Measurements from ENCODE around the gene CDC16.
"Not testable (repeated sequence)": the region's sequence is repeated elsewhere in the genome, so short reads cannot be mapped to it uniquely, and the experiment has no call there.

The CDC16 gene

DNA sequence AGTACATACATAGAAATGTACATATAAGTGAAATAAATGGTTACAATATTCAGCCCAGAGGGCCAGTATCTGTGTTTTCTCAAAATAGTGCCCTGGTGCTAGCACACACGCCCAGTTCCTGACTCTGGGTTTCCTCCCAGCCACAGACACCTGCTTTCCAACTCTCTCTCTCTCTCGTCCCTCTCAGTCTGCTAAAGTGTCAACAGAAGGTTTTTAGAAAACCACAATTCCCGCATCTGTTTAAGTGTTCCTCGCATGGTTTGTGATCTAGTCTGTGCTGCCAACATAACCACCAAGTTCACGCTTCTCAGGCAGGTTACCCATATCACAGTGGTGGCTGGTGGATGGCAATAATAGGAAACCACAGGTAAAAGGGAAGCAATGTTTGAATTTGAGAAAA is 28.9 kb downstream of the CDC16 start:
- DNase-seq (ENCODE audit: low spot score): no peak

DNA sequence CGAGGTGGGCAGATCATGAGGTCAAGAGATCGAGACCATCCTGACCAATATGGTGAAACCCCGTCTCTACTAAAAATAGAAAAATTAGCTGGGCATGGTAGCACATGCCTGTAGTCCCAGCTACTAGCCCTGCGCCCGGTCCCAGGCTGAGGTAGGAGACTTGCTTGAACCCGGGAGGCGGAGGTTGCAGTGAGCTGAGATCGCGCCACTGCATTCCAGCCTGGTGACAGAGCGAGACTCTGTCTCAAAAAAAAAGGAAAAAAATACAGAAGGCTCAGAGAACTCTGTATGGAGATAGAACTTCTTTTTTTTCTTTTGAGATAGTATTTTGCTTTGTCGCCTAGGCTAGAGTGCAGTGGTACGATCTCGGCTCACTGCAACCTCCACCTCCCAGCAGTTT is 29.6 kb downstream of the CDC16 start:
- not testable (repeated sequence) for DNase-seq (ENCODE audit: low spot score)

DNA sequence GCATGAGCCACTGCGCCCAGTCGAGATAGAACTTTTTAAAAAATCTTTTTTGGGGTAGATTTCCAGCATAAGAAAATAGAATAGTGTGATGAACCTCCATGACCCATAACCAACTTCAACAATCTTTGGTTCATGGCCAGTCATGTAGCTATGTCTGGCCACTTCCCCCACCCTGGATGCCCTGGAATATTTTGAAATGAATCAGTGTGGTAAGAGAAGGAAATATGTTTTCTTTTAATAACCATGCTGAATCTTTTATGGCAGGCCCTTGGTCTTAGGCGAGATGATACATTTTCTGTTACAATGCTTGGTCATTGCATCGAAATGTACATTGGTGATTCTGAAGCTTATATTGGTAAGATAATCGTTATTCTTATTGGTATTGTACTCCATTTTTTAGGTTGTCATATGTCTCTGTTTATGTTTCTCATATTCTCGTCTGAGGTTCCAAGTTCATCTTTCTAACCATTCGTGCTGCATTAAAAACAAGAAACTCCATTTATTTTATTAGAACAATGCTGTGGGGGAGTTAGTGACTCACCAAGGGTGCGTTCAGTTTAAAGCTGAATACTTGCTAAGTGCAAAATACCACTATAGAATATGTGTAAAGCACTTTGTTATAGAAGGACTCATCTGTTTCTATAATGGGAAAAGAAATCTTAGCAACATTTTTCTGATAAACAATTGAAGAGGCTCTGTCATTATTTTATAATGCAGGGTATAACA is 30.4 kb downstream of the CDC16 start:
- DNase-seq (ENCODE audit: low spot score): no peak

DNA sequence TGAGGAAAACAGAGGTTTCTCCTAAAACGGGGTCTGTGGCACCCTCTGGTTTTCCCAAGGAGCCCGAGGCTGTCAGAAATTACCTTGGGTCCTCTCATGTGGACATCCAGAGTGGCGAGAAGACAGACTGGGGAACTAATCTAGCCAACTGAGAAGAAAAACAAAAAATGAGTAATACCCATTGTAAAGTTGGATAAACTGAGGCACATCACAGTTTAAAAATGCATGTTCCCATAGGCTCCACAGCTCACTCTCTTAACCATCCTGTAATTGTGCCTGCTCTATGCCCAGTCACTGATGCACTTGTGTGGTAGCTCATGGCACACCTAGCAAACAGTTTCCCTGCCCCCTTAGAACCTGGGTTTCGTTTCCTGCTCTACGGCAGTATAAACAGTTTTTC is 31.5 kb downstream of the CDC16 start:
- no peak for DNase-seq (ENCODE audit: low spot score)

DNA sequence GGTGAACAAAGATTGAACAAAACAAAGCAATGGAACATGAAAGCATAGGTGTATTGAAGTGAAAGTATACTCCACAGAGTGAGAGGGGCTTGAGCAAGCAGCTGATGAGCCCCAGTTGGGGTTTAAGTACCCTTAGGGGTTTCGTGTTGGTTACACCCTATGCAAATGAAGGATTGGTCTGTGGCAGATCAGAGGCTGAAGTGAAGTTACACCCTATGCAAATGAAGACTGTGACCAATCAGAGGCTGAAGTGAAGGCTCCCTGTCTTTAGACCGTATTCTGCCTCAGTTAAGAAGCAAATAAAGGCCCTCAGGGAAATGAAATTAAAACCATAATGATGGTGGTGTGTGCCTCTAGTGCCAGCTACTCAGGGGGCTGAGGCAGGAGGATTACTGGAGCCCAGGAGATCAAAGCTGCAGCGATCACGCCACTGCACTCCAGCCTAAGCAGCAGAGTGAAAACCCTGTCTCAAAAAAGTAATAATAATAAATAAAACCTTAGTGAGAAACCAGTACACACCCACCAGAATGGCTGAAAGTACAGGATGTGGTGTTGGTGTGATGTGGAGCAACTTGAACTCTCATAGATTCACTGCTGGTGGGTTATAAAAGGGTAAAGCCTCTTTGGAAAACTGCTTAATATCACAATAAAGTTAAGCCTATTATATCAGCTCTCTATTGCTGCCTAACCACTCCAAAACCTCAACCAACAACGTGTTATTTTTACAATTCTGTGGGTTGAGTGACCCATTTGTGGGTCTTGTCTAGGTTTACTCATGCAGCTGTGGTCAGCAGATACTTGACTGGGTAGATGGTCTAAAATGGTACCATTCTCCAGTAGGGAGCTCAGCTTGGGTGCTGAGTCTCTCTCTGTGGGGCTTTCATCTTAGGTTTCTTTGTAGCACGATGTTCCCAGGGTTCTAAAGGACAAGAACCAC is 33.9 kb downstream of the CDC16 start:
- DNase-seq (ENCODE audit: low spot score): no peak

DNA sequence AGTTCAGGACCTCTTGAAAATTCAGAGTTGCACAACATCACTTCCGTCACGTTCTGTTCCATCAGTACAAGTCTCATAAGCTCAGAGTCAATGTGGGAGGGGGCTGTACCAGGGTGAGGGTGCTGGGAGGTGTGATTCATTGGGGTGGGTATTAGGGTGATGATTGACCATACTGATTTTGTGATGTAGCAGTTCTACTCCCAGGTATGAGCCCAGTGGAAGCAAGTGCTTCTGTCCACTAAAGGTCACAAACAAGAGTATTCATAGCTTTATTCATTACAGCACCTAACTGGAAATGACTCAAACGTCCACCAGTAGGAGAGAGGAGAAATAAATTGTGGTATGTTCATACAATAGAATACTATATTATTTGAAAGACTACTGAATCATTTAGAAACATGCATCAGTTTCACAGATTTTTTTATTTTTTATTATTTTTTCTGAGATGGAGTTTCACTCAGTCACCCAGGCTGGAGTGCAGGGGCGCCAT is 34.6 kb downstream of the CDC16 start:
- DNase-seq (ENCODE audit: low spot score): no peak

DNA sequence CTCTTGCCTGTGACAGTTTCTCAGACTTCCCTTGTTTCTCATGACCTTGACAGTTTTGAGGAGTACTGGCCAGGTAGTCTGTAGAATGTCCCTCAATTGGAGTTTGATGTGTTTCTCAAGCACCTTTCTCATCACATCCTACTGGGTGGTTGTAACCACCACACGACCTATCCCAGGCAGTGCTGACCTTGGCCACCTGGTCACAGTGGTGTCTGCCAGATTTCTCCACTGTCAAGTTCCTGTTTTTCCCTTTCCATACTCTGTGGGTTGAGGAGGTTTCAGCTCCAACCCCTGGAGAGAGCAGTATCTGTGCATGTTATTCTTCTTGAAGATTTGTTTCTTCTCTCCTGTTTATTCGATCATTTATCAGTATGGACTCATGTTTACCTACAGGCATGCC is 38.3 kb downstream of the CDC16 start:
- DNase-seq (ENCODE audit: low spot score): no peak

DNA sequence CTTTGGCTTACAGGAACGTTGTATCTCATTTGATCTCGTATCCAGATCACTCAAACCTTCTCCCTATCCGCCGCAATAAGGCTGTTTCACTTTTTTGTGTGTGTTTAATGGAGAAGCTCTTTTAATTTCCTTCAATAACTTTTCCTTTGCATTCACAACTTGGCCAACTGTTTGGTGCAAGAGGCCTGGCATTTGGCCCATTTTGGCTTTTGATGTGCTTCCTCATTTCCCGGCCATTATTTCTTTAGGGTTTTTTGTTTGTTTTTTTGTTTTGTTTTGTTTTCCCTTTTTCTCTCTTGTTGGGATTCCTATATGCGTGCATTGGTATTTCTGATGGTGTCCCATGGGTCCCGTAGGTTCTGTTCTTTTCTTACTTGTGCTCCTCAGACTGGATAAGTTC is 40.6 kb downstream of the CDC16 start:
- peak; percentile 25 for DNase-seq (ENCODE audit: low spot score)

DNA sequence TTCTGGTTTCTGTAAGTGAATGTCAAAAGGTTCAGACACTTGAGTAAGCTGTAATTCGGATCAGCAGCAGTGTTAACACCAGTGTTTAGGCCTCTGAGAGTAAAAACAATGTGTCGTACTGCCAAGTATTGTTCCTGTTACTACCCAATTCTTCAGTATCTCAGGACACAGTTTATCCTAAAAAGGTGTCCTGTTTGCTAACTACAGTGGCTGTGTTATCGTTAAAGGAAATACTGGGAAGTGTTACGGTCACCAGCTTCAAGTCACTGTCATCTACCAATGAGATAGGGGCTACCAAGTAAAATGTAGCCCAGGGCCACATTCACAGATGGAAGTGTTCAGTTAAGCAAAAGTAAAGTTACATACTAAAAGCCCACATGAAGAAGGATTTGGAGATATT is 44.4 kb downstream of the CDC16 start:
- DNase-seq (ENCODE audit: low spot score): no peak

DNA sequence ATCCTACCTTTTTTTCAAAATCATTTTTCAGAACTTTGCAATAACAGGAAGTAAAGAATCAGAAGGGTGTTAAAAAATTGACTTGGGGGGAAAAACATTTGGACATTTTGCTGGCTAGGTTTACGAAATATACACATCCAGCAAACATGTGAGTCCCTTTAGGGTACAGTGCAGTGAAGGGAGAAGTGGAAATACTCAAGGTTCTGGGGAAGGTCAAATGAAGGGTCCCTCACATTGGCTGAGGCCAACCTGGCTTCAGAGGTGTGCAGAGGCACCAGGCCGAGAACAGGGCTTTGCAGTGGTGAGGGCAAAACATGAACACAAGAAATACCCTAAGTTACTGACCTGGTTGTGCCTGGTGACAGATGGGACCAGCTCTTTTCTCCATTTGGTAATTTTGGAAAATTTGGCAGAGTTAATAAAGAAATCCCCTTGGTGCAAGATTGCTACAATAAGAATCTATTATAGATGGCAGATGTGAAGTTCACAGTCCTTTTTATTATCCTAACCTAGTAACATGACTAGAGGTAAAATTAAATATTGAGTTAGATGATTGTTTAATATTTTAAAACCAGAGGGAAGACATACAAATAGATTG is 45.2 kb downstream of the CDC16 start:
- no peak for DNase-seq (ENCODE audit: low spot score)

DNA sequence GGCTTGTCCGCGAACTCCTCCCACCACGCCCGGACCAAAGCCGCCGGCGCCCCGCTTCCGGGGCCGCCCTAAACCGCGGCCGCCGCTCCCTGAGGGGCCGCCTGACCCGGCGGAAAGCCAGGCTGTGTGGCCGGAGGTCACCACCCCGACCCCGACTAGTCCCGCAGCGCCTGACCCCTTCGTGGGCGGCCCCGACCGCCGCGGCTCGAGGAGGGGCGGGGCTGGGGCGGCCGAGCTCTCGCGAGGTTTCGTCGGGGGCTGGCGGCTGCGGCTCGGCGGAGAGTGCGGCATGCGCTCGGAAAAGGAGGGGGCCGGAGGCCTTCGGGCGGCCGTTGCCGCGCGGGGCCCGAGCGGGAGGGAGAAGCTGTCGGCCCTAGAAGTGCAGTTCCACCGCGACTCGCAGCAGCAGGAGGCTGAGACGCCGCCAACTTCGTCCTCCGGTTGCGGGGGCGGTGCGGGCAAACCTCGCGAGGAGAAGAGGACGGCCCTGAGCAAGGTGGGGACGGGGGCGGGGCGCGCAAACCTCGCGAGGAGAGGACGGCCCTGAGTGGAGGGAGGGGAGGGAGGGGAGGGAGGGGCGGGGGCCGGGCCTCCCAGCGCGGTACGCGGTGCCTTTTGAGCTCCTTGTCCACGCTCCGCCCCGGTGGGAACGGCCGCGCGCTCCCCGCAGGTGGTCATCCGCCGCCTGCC is 46.8 kb downstream of the CDC16 start, which contains the start of gene UPF3A:
Gene UPF3A, plus strand, starts transcription at position 251 of the 690 bp plus-strand sequence. Its CDS starts 39 bp downstream, at position 290.
- DNase-seq (ENCODE audit: low spot score): peak; percentile 84

DNA sequence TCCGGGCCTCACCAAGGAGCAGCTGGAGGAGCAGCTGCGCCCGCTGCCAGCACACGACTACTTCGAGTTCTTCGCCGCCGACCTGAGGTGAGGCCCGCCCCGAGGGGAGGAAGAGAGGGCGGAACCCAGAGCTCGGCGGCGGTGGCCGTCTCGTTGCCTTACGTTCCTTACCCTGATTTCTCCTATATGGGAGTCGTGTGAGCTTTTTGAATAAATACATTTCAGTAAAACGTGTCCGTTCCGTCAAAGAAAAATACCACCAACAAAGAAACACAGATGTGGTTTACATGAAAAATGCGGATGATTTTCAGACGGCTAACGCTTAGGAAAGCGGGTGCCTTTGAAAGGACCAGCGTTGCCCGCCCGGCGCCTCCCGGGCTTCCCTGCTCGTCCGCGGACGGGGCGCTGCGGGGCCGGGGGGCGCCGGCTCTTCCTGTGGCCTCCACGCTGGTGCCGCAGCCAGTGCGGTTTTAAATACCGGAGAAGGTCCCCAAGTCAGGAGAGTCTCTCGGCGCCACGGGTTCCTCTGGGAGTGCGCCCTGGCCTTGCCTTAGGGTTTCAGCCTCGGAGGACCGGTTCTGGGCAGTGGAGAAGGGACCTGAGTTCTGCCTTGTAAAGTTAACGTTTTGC is 47.5 kb downstream of the CDC16 start:
- DNase-seq (ENCODE audit: low spot score): peak; percentile 66

DNA sequence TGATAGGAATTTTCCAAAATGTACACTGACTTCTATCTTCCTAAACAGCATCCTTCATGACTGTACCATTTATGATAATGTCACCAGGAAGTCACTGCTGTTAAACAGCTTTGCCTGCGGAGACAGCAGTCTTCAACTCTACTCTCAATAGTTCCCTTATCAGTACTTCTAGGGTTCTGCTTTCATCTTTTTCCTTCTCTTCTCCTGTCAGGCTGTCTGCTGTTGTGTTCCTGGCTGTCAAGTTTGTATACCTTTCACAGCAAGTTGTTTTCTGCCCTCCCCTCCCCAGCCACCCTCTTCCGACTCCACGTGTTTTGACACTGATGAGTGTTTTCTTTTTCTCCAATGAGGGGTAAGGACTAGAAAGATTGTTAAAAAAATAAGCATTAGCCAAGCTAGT is 48.9 kb downstream of the CDC16 start:
- DNase-seq (ENCODE audit: low spot score): no peak

DNA sequence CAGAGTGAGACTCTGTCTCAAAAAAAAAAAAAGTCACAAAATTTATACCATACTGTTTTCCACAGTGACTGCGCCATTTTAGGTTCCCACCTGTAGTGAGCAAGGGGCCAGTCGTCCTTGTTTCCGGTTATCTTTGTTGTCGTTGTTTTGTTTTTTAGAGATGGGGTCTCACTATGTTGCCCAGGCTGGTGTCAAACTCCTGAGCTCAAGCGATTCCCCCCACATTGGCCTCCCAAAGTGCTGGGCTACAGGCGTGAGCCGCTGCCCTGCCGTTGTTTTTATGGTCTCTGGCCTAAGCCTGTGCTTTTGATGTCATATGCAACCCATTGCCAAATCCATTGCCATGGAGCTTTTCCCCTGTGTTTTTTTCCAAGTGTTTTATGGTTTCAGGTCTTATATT is 50.0 kb downstream of the CDC16 start:
- no peak for DNase-seq (ENCODE audit: low spot score)

DNA sequence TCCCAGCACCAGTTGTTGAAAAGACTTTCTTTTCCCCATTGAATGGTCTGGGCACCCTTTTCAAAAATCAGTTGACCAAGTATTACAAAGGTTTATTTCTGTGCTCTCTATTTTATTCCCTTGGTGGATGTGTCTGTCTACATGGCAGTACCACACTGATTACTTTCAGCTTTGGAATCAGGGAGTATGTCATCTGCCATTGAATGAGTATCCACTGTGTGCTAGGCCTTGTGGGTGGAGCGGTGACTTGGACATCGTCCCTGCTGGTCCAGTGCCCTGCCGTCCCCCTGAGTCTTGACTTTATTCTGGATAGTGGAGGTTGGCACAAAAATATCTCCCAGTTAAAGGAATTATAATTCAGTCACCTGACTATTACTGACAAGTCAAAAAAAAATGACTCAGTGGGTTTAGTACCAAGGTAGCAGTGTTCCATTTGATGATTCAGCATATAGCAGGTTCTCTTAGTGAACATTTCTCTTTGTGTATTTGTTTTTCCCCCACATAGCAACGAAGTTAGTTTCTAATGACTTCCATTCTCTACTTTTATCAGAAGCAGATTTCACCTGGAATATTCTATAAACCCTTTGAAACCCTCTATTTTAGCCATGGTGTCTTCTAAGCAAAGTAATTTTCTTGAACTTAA is 50.6 kb downstream of the CDC16 start:
- peak; percentile 40 for DNase-seq (ENCODE audit: low spot score)

DNA sequence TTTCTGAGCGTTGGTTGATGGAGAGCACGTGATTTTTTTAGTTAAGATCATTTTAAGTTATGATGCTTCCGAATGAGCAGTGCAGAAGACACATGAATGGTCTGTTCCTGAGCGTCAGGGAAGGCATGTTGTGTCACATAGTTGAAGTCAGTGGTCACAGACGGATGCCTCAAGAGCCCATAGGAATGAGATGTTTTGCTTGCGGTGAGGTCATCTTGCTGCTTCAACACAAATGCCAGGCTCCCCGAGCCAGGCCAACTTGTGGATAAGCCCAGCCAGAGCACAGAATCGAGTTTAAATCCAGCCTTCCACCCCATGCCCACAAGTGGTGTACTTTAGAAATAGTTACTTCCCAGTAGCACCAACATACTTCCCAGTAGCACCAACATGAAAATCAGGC is 52.1 kb downstream of the CDC16 start:
- no peak for DNase-seq (ENCODE audit: low spot score)

DNA sequence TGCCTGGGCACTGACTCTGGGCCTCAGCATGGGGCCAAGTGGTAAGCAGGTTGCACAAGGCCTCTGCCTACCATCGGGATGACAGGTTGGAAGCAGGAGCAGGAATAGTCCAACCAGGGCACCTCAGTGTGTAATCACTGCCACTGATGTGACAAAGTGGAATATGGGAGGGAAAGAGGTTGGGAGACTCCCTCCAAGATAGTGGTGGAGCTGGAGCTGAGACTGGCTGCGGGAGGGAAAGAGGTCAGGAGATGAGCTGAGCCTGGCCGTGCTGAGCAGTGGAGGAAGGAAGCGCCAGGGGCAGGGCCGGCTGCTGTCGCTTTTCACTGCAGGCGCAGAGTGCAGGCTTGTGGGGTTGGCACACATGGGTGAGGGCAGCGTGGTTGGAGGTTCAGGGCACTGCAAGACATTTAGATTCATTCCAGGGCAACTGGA is 53.5 kb downstream of the CDC16 start:
- no peak for DNase-seq (ENCODE audit: low spot score)

DNA sequence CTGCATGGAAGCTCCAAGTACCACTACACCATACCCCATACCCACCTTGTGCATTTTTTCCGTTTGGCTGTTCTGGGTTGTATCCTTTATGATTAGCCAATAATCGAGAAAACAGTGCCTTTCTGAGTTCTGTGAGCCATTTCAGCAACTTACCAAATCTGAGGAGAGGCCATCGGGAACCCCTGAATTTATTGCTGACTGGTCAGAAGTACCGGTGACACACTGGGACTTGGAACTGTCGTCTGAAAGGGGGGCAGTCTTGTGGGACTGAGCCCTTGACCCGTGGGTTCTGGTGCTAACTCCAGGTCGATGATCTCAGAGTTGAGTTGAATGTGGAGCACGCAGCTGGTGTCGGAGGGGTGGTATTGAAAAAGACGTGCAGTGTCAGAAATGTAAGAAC is 61.8 kb downstream of the CDC16 start:
- no peak for DNase-seq (ENCODE audit: low spot score)

DNA sequence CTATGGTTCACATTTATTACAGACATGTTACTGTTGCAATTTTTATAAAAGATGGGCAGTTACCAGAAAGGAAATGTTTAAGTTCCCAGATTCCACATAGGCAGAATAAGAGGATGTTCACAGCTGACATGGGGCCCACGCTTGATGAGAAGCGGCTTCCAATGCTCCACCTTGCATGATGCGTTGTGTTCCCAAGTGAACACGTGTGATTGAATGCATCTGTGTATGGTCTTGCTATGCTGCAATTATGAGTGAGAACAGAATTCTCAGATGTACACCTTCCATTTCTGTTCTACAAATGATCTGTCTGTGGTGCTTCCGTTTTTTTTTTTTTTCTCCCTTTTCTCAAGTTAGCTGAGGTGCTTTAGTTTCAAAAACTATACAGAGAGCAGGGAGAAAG is 62.2 kb downstream of the CDC16 start:
- no peak for DNase-seq (ENCODE audit: low spot score)

DNA sequence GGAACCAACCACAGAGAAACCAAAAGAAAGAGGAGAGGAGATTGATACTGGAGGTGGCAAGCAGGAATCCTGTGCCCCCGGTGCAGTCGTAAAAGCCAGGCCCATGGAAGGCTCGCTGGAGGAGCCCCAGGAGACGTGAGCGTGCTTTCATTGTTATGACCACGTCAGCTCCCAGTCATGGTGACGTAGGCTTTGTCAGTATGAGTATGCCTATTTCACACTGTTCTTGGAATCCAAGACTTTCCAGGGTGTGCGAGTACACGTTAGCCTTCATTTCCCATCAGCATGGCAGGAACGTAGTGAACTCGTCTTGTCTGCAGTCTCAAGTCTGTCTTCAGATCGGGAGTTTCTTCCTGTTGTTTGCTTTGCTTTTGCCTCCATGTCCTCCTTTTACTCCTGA is 64.2 kb downstream of the CDC16 start:
- DNase-seq (ENCODE audit: low spot score): no peak

All from pons (tissue), 1 donor.